T-helper 1 cell treated with Interleukin-12 subunit alpha and Interleukin-12 subunit beta and Interleukin-4 antibody, amounts not matched to agents 30 μg/mL and 1 μg/mL, for 36 hours (primary cell): Measurements from ENCODE around the gene FOXO4.
"Not testable (repeated sequence)": the region's sequence is repeated elsewhere in the genome, so short reads cannot be mapped to it uniquely, and the experiment has no call there.

ENCODE experiments used
- H3K27ac Mint-ChIP-seq: one replicate; pipeline ENCODE4 v1.8.0; 2021; ENCODE audit warnings: mild to moderate bottlenecking, mixed read lengths
- H3K27me3 Mint-ChIP-seq: one replicate; pipeline ENCODE4 v1.8.0; 2021; ENCODE audit warnings: low read depth, mixed read lengths
- H3K36me3 Mint-ChIP-seq: one replicate; pipeline ENCODE4 v1.8.0; 2021; ENCODE audit warnings: low read depth, mixed read lengths
- H3K4me1 Mint-ChIP-seq: one replicate; pipeline ENCODE4 v1.8.0; 2021; ENCODE audit warnings: low read depth, mixed read lengths
- H3K4me3 Mint-ChIP-seq: one replicate; pipeline ENCODE4 v1.8.0; 2021; ENCODE audit warnings: mild to moderate bottlenecking, moderate library complexity, mixed read lengths
- H3K9me3 Mint-ChIP-seq: one replicate; pipeline ENCODE4 v1.8.0; 2021; ENCODE audit warnings: mixed read lengths

Gene FOXO4

GRCh38 chrX:71095555-71095980 is at the start of gene FOXO4:
FOXO4 (plus strand) TSS chrX:71095851; CDS start chrX:71096529, 678 bp downstream.
- Mint-ChIP-seq H3K27ac (peak within 1 kb of the TSS; percentile 90), H3K9me3 (no peaks in the 10 kb centered on the region), H3K4me3 (peak within 1 kb of the TSS; percentile 95), H3K4me1 (peaks cover 25% of the 10 kb centered on the region), H3K27me3 (no peaks in the 10 kb centered on the region), H3K36me3 (no peaks in the 10 kb centered on the region)

GRCh38 chrX:71047891-71048290 is 47.8 kb upstream of the FOXO4 start:
- H3K4me3 Mint-ChIP-seq, H3K9me3 Mint-ChIP-seq, H3K27me3 Mint-ChIP-seq, H3K36me3 Mint-ChIP-seq, H3K4me1 Mint-ChIP-seq, H3K27ac Mint-ChIP-seq: not testable (repeated sequence)

- Mint-ChIP-seq H3K27ac (no peak overlapping the region), H3K27me3 (no peaks in the 10 kb centered on the region), H3K4me1 (peaks cover 9% of the 10 kb centered on the region), H3K9me3 (no peaks in the 10 kb centered on the region), H3K4me3 (peak overlapping the region; percentile 59), H3K36me3 (peaks cover 5% of the 10 kb centered on the region)
Measured at GRCh38 chrX:71052721-71053120, 42.9 kb upstream of the FOXO4 start.

GRCh38 chrX:71053217-71053621 is 42.4 kb upstream of the FOXO4 start:
- Mint-ChIP-seq H3K9me3 (no peaks in the 10 kb centered on the region), H3K27ac (no peak overlapping the region), H3K27me3 (no peaks in the 10 kb centered on the region), H3K36me3 (peaks cover 10% of the 10 kb centered on the region), H3K4me3 (peak overlapping the region; percentile 59), H3K4me1 (peaks cover 12% of the 10 kb centered on the region)

GRCh38 chrX:71056867-71057266 is 38.8 kb upstream of the FOXO4 start:
- Mint-ChIP-seq H3K27ac (no peak overlapping the region), H3K4me1 (peaks cover 28% of the 10 kb centered on the region), H3K4me3 (no peak overlapping the region), H3K36me3 (peaks cover 24% of the 10 kb centered on the region), H3K27me3 (no peaks in the 10 kb centered on the region), H3K9me3 (no peaks in the 10 kb centered on the region)

- Mint-ChIP-seq H3K27me3 (no peaks in the 10 kb centered on the region), H3K4me1 (peaks cover 28% of the 10 kb centered on the region), H3K9me3 (no peaks in the 10 kb centered on the region), H3K4me3 (no peak overlapping the region), H3K27ac (peak overlapping the region; percentile 49), H3K36me3 (peaks cover 29% of the 10 kb centered on the region)
Measured at GRCh38 chrX:71057848-71058530, 37.7 kb upstream of the FOXO4 start.

GRCh38 chrX:71060127-71060526 is 35.5 kb upstream of the FOXO4 start:
- Mint-ChIP-seq H3K27me3 (no peaks in the 10 kb centered on the region), H3K9me3 (no peaks in the 10 kb centered on the region), H3K4me3 (no peak overlapping the region), H3K27ac (no peak overlapping the region), H3K4me1 (peaks cover 31% of the 10 kb centered on the region), H3K36me3 (peaks cover 30% of the 10 kb centered on the region)

GRCh38 chrX:71067089-71067488 is 28.6 kb upstream of the FOXO4 start:
- H3K27ac Mint-ChIP-seq: peak overlapping the region; percentile 93
- H3K4me1 Mint-ChIP-seq: peaks cover 16% of the 10 kb centered on the region
- H3K27me3 Mint-ChIP-seq: peaks cover 1% of the 10 kb centered on the region
- no peaks in the 10 kb centered on the region for H3K9me3 Mint-ChIP-seq
- H3K4me3 Mint-ChIP-seq: peak overlapping the region; percentile 98
- H3K36me3 Mint-ChIP-seq: peaks cover 12% of the 10 kb centered on the region

GRCh38 chrX:71067712-71068043 is 28.0 kb upstream of the FOXO4 start:
- Mint-ChIP-seq H3K4me3 (peak overlapping the region; percentile 98), H3K9me3 (no peaks in the 10 kb centered on the region)

GRCh38 chrX:71068044-71068918 is 27.4 kb upstream of the FOXO4 start, which contains the start of gene SNX12:
SNX12 (minus strand) TSS chrX:71068334; CDS start chrX:71068306, 28 bp downstream.
- Mint-ChIP-seq H3K4me3 (peak within 1 kb of the TSS; percentile 98), H3K4me1 (peaks cover 16% of the 10 kb centered on the region), H3K27ac (peak within 1 kb of the TSS; percentile 93), H3K9me3 (no peaks in the 10 kb centered on the region), H3K27me3 (peaks cover 12% of the 10 kb centered on the region), H3K36me3 (peaks cover 8% of the 10 kb centered on the region)

More at GRCh38 chrX:71067712-71068043, 28.0 kb upstream of the FOXO4 start:
- peak overlapping the region; percentile 93 for H3K27ac Mint-ChIP-seq
- peaks cover 11% of the 10 kb centered on the region for H3K36me3 Mint-ChIP-seq
- peaks cover 16% of the 10 kb centered on the region for H3K4me1 Mint-ChIP-seq
- peaks cover 7% of the 10 kb centered on the region for H3K27me3 Mint-ChIP-seq

- Mint-ChIP-seq H3K36me3 (peaks cover 5% of the 10 kb centered on the region), H3K4me3 (no peak overlapping the region), H3K9me3 (no peaks in the 10 kb centered on the region), H3K27ac (no peak overlapping the region), H3K27me3 (peaks cover 27% of the 10 kb centered on the region), H3K4me1 (peaks cover 10% of the 10 kb centered on the region)
Measured at GRCh38 chrX:71070531-71070930, 25.1 kb upstream of the FOXO4 start.

GRCh38 chrX:71081330-71082123 is 14.1 kb upstream of the FOXO4 start:
- Mint-ChIP-seq H3K27ac (no peak overlapping the region), H3K4me1 (peaks cover 2% of the 10 kb centered on the region), H3K27me3 (peaks cover 5% of the 10 kb centered on the region), H3K9me3 (no peaks in the 10 kb centered on the region), H3K36me3 (no peaks in the 10 kb centered on the region), H3K4me3 (no peak overlapping the region)

- Mint-ChIP-seq H3K4me1 (peaks cover 2% of the 10 kb centered on the region), H3K27me3 (peaks cover 4% of the 10 kb centered on the region), H3K27ac (no peak overlapping the region), H3K9me3 (no peaks in the 10 kb centered on the region), H3K4me3 (no peak overlapping the region), H3K36me3 (no peaks in the 10 kb centered on the region)
Measured at GRCh38 chrX:71082124-71082647, 13.5 kb upstream of the FOXO4 start.

- Mint-ChIP-seq H3K9me3 (no peaks in the 10 kb centered on the region), H3K4me3 (no peak overlapping the region), H3K27ac (no peak overlapping the region)
Measured at GRCh38 chrX:71082822-71083221, 12.8 kb upstream of the FOXO4 start.

More at GRCh38 chrX:71082822-71083221, 12.8 kb upstream of the FOXO4 start:
- H3K4me1 Mint-ChIP-seq: peaks cover 2% of the 10 kb centered on the region
- H3K27me3 Mint-ChIP-seq: peaks cover 4% of the 10 kb centered on the region
- H3K36me3 Mint-ChIP-seq: no peaks in the 10 kb centered on the region
